ENCODE results near the gene ATG7. TPM values are rescaled to one million over a fixed set of nuclear protein-coding genes. Genes with fewer than 3 reads are reported as not detected.

The ATG7 gene
- total RNA-seq, 4 donors from 2014 or later, result 54.8 to 126 (median 100) TPM

DNA sequence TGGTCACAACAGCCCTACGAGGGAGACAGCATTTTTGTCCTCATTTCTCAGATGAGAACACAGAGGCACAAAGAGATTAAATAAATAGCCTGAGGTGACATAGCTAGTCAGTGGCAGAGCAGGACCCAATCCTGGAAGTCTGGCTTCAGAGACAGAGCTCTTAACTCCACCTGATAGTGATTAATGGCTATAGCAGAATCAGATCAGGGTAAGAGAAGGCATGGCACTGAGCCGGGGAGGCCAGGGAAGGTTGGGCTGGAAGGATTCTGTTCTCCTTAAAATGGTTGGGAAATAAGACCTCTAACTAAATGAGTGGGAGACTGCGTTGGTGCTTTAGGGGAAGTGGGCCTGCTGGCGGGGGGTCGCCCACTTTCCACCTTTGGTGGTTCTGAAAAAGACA is 267.0 kb downstream of the ATG7 start:
- no peaks in the 10 kb centered on the region for H3K27me3 ChIP-seq
- no peaks in the 10 kb centered on the region for H3K36me3 ChIP-seq
- TF ChIP-seq CTCF (IDR thresholded peaks at IDR 0.05) (no peak), POLR2A (IDR thresholded peaks at IDR 0.05) (no peak)
- no peaks in the 10 kb centered on the region for H3K9me3 ChIP-seq
- no peak for DNase-seq
- no peak overlapping the region for H3K4me3 ChIP-seq
- H3K4me1 ChIP-seq, result peaks cover 0 to 6% of the 10 kb centered on the region in 2 donors
- intact Hi-C loops (cut with DNase I; ENCODE audit: low total_unique reads), result no loop called here
- no peak overlapping the region for H3K27ac ChIP-seq

DNA sequence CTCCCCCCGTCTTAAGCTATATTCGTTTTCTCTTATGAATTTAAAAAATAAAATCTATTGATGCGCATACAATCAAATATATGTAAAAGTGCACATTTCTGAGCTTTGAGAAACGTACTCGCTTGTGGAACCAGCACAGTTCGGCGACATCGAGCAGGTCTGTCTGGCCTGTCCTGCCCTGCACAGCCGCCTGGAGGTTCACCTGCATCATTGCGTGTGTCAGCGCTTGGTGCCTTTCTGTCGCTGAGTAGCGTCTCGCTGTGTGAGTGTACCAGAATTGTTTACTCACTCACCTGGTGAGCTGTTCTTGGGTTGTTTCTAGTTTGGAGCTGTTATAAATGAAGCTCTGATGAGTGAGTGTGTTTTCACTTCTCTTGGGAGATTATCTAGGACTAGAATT is 267.5 kb downstream of the ATG7 start:
- Histone ChIP-seq H3K9me3 (no peaks in the 10 kb centered on the region), H3K27me3 (no peaks in the 10 kb centered on the region), H3K36me3 (no peaks in the 10 kb centered on the region), H3K27ac (no peak overlapping the region), H3K4me3 (no peak overlapping the region), H3K4me1 (peaks cover 0 to 6% of the 10 kb centered on the region in 2 donors)
- TF ChIP-seq POLR2A (IDR thresholded peaks at IDR 0.05) (no peak), CTCF (IDR thresholded peaks at IDR 0.05) (no peak)
- intact Hi-C loops (cut with DNase I; ENCODE audit: low total_unique reads), result no loop called here
- no peak for DNase-seq

DNA sequence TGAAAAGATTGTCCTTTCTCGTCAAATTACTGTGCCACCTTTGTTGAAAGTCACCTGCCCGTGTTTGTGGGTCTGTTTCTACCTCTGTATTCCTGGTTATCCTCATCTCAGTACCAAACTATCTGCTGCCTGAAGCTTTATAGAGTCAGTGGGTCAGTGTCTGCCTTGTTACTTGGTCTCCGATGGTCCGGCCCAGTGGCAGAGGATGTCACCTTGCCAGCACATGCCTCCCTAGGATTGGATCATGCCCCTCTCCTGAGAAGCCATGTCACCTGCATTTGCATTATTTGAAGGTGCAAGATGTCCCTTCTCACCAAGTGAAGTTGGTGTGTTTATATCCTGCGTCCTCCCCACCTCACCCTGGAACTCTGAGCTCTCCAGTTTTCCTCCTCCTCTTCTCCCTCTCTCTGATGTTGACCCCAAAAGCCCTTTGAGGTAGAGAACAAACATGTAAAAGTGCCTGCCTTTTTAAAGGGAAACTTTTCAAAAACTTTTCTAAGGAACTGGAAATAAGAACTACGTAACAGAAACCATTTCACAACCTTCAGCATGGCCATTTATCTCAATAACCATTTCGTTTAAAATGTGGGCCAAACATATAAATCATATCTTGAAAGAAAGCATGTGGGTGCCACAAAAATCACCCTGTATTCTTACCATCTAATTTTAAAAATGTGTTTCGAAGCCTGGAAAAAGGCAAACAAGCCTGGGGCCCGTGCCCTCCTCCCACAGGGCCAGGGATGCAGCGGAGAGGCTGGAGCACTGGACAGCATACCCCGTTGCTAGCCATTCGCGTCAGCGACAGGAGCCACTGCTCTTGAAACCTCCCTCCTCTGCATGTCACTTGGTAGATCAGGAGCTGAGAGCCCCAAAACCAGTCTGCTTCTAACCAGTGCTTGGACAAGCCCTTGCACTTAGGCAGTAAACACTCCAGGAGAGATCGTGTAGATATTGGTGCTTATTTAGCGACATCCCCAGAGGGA is 269.4 kb downstream of the ATG7 start:
- intact Hi-C loops (cut with DNase I; ENCODE audit: low total_unique reads), result no loop called here
- TF ChIP-seq POLR2A (IDR thresholded peaks at IDR 0.05) (no peak), CTCF (IDR thresholded peaks at IDR 0.05) (no peak)
- Histone ChIP-seq H3K9me3 (no peaks in the 10 kb centered on the region), H3K27me3 (no peaks in the 10 kb centered on the region), H3K36me3 (no peaks in the 10 kb centered on the region), H3K4me1 (peaks cover 0 to 6% of the 10 kb centered on the region in 2 donors), H3K4me3 (no peak overlapping the region), H3K27ac (peak overlapping the region; percentile 76 to 79)
- no peak for DNase-seq

DNA sequence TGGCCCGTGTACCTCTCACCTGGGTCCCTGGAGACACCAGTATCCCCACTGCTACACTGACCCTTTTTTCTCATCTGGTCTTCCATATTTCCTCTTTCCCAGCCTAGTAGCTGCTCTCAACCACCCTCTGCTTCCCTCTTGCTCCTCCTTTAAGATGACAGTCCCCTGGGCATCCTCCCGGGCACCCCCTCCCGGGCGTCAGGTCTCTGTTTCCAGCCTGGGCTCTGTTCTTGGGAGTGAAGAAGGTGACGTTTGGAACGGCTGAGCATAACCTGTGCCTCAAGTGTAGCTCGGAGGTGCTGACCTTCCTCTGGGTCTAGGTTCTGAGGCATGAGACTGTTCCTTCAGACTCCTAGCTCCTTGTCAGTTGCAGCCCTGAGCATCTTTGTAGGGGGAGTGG is 270.4 kb downstream of the ATG7 start:
- Histone ChIP-seq H3K4me1 (peaks cover 0 to 6% of the 10 kb centered on the region in 2 donors), H3K9me3 (no peaks in the 10 kb centered on the region), H3K27me3 (no peaks in the 10 kb centered on the region), H3K27ac (peak overlapping the region; percentile 76 to 79), H3K36me3 (no peaks in the 10 kb centered on the region), H3K4me3 (no peak overlapping the region)
- DNase-seq, result no peak
- intact Hi-C loops (cut with DNase I; ENCODE audit: low total_unique reads), result no loop called here
- TF ChIP-seq POLR2A (IDR thresholded peaks at IDR 0.05), result no peak
- no peak for TF ChIP-seq CTCF (IDR thresholded peaks at IDR 0.05)

Data from uterus (tissue), 4 donors.